ENCODE results near the gene FAU.

FAU gene

DNA sequence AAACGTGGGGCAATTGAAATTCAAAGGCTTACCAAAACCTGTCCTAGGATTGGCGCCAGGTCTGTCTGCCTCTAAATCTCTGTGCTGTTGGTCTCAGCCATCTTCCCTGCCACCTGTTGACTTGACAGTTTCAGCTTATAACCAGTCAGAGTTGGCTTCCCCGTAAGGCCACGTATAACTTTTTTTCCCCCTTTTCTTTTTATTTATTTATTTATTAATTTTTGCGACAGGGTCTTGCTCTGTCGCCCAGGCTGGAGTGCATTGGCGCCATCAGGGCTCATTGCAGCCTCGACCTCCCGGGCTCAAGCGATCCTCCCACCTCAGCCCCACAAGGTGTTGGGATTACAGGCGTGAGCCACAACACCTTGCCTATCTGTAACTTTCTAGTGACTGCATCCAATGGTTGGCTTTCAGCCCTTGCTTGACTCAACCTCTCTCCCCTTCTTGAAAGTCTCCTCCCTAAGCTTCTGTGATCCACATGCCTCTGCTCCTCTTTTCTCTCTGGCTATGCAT, 13.8 kb upstream of the FAU start:
- no peak for DNase-seq

DNA sequence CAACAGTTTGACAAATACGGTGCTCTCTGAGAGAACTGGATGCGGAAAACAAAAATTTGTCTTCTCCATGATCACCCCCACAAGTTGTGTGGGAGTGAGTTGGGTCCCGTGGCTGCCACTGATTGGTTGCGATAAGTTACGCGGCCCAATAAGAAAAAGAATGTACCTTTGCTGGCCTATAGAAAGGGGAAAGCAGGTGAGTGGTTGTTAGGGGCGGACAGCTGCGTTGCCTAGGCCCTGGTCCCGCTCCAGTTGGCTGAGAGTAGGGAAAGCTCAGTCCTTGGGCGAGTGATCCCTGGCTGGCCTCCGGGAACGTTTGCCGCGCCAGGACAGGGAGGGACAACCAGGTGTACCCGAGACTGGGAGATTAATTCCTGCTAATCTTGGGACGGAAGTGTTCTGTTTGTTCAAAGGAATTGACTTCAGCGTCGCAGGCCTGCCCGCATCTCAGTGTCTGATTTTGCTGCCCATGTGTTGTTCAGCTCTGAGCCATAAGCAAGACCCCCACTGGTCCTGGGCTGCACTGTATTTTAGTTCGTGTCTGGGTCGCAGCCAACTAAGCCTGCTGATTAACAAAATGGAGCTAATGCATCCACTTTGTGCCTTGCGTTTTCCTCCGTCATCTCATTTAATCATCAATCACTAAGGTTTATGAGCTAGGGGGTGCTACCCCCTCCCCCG, 13.2 kb upstream of the FAU start:
- DNase-seq = peak; percentile 95

GRCh38 chr11:65134240-65134951, 12.5 kb upstream of the FAU start, which contains the start of gene SYVN1:
Gene SYVN1, minus strand, starts transcription at chr11:65134519. Its CDS starts 918 bp downstream, at chr11:65133601.
- DNase-seq = peak; percentile 94

DNA sequence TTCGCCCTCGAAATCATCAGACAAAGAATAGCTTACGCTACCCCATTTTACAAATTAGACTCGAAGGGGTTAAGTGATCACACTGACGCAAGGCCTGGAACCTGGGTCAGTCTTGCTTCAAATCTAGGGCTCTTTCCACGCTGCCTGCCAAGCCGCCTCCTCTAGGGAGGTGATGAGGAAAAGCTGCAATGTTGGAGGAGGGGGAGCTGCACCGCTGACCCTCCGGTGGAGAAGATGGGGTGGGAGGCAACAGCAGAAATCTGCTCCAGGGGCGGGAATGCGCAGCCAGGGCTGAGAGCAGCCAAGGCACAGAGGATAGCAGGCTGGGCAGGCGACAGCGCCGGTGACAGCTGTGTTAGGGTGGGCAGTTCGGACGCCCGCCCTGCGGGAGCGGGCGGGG, 11.8 kb upstream of the FAU start:
- DNase-seq = peak; percentile 84

GRCh38 chr11:65132988-65133700, 11.2 kb upstream of the FAU start:
- DNase-seq = no peak

GRCh38 chr11:65132238-65132987, 10.5 kb upstream of the FAU start:
- no peak for DNase-seq

DNA sequence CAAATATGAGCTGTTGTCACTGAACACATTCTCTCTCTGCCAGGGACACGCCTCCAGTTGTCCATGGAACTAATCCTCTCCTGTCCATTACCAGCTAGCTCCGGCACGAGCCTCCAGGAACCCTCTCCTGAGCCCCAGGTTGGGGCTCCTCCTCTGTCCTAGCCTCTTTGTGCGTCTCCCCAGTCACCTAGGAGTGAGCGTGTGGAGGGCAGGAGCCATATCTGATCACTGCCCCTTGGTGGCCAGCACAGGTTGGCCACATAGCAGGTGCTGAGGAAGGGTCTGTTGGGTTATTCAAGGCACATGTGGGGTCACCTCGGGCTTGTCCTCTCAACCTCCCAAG, 9.9 kb upstream of the FAU start:
- DNase-seq = no peak

DNA sequence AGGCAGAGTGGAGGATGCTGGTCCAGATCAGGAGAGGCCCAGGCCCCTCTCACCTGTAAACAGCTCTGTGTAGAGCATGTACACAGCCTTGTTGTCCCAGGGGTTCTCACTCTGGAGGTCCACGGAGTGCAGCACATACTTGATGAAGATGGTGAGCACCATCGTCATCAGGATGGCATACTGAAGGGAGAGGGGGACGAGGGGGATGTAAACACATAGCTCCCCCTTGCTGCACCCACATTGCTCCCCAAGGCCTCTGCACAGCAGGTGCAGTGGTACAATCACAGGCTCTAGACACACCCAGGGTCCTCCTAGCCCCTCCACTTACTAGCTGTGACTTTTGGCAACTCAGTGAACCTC, 9.5 kb upstream of the FAU start:
- no peak for DNase-seq

DNA sequence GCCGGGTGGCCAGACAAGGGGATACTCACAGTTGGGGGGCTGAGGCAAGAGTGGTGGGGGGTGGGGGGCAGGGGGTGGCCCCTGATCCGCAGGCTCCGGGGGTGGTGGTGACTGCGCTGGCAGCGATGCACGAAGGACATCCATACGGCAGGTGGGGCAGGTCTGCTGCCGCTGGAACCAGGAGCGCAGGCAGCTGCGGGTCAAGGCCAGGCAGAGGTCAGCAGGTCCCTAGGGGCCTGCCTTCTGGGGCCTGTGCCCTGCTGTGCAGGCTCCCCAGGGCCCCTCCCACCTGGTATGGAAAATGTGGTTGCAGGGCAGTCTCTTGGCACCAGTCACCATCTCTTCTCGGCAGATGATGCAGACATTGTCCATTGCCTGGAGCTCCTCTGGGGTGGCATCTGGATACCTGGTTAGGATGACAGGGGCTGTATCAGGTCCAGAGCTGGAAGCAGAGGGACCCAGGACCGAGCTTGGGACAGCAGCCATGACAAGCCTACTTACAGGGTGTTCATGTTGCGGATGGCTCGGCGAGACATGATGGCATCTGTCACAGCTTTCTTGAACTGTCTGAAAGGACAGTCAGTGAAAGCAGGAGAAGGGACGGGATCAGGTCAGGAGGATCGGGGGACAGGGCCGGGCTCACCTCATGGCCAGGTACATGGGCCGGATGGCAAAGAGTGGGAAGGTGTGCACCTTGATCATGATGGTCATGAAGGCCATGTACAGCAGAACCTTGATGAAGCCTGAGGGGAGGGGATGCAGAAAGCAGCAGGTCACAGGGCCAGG, 8.9 kb upstream of the FAU start:
- no peak for DNase-seq

DNA sequence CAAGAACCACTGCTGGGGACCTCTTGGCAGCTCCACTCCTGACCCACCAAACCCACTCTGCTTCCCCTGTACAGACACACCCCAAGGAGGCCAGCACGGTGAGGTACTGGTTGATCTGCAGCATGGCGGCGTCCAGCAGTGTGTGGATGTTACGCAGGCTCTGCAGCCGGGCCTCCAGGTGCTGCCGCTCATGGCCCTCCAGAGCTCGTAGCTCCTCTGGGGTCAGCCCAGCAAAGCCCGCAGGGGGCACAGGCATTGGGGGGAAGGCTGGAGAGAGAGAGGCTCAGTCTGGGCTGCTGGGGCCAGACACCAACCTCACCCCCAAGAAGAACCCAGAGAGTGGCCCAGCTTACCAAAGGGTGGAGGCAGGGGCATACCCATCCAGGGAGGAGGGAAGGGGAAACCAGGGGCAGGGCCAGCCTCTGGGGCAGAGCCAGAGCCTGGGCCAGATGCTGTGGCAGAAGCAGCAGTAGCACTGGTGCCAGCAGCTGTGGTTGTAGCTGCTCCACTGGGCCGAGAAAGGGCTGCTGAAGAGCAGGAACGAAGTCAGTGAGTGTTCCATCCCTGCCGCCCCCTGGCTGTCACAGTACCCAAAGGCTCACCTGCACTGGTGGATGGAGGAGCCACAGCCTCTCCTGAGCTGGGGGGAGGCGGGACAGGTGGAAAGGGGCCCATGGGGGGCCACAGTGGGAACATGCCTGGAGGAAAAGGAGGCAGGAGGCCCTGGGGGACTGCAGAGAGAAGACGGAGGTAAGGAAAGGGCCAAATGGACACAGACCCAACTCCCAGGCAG, 7.9 kb upstream of the FAU start:
- no peak for DNase-seq

- no peak for DNase-seq
Measured at GRCh38 chr11:65128182-65129145, 6.5 kb upstream of the FAU start.

GRCh38 chr11:65127473-65128181, 5.7 kb upstream of the FAU start:
- DNase-seq = no peak

GRCh38 chr11:65126624-65127274, 4.8 kb upstream of the FAU start:
- no peak for DNase-seq

DNA sequence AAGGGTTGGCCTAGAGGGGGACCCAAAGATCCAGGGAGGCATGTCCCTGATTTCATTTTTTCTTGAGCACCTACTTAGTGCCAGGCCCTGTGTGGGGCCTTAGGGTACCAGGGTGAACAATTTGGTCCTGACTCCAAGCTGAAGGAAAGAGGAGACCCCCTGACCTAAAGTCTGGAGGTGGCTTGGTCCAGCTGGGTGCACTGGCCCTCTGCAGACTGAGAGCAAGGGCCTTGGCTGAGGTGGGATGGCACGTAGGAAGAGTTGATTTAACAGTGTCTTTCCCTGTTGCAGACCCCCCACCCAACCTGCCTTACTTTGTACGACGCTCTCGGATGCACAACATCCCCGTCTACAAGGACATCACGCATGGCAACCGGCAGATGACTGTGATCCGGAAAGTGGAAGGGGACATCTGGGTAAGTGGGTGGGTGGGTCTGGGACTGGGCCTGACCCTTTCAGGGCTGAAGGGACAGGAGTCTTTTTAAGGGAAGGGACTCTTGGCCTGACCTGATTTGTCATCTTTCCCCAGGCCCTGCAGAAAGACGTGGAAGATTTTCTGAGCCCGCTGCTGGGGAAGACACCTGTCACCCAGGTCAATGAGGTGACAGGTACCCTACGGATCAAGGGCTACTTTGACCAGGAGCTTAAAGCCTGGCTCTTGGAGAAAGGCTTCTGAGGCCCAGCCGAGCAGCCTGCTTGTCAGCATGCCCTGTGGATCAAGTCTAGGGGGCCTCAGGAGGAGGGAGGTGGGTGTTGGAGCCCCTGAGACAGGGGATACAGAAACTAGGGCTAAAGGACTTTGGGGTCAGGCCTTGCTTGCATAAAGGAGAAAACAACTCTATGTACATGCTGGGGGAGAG, 3.5 kb upstream of the FAU start:
- no peak for DNase-seq

GRCh38 chr11:65124480-65125196, 2.7 kb upstream of the FAU start:
- no peak for DNase-seq

DNA sequence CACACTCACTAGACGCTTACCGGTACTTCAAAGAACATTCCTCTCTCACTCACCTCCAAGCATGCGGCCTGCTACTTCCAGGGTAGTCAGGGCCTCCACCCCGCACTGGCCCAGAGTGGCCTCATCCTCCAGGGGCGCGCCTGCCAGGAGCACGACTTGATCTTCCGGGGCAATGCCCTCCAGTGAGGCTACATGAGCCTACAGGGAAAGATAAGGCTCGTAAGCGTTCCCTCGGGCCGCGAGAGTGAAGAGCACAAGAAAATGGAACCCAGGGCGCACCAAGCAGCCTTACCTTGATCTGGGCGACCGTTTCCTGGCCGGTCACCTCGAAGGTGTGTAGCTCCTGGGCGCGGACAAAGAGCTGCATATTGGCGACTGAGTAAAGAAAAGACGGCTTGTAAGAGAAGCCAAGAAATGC, 478 bp downstream of the FAU start:
- DNase-seq = no peak

- DNase-seq = no peak
Measured at GRCh38 chr11:65120831-65121230, 1.1 kb downstream of the FAU start.

Data from right hindlimb (tissue), 1 donor.